EL (cell line): ENCODE results near the gene MACC1.
"Not testable (repeated sequence)": the region's sequence is repeated elsewhere in the genome, so short reads cannot be mapped to it uniquely, and the experiment has no call there.

Experiments
- DNase-seq: peaks from one replicate; pipeline ENCODE4 v3.0.0-alpha.2; 2016

MACC1 gene

DNA sequence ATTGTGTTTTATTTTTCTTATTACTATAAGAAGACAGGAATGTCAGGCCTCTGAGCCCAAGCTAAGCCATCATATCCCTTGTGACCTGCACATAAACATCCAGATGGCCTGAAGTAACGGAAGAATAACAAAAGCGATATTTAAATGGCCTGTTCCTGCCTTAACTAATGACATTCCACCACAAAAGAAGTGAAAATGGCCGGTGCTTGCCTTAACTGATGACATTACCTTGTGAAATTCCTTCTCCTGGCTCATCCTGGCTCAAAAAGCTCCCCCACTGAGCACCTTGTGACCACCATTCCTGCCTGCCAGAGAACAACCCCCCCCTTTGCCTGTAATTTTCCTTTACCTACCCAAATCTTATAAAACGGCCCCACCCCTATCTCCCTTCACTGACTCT, 91.1 kb downstream of the MACC1 start:
- not testable (repeated sequence) for DNase-seq

DNA sequence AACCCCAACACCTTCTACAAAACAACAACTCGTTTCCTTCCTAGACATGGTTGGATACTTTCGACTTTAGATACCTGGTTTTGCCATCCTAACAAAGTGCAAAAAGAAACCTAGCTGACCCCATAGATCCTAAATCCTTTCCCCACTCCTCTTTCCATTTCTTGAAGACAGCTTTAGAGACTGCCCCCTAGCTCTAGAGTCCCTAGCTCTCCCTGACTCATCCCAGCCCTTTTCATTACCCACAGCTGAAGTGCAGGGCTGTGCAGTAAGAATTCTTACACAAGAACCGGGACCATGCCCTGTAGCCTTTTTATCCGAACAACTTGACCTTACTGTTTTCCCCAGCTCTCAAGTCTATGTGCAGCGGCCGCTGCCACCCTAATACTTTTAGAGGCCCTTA, 93.1 kb downstream of the MACC1 start:
- not testable (repeated sequence) for DNase-seq

DNA sequence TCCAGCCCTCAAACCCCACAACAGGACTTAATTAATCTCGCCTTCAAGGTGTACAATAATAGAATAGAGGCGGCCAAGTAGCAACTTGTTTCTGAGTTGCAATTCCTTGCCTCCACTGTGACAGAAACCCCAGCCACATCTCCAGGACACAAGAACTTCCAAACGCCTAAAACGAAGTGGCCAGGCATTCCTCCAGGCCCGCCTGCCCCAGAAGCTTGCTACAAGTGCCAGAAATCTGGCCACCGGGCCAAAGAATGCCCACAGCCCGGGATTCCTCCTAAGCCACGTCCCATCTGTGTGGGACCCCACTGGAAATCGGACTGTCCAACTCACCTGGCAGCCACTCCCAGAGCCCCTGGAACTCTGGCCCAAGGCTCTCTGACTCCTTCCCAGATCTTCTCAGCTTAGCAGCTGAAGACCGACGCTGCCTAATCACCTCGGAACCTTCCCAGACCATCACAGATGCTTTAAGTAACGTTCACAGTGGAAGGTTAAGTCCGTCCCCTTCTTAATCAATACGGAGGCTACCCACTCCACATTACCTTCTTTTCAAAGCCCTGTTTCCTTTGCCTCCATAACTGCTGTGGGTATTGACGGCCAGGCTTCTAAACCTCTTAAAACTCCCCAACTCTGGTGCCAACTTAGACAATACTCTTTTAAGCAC, 94.4 kb downstream of the MACC1 start:
- not testable (repeated sequence) for DNase-seq

DNA sequence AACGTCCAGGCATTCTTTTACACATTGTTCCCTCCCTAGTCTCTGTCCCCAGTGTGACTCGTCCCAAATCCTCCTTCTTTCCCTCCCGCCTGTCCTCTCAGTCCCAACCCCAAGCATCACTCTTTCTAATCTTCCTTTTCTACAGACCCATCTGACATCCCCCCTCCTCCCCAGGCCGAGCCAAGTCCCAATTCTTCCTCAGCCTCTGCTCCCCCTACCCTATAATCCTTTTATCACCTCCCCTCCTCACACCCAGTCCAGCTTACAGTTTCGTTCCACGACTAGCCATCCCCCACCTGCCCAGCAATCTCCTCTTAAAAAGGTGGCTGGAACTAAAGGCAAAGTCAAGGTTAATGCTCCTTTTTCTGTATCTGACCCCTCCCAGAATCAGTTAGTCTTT, 95.1 kb downstream of the MACC1 start:
- DNase-seq, result no peak

DNA sequence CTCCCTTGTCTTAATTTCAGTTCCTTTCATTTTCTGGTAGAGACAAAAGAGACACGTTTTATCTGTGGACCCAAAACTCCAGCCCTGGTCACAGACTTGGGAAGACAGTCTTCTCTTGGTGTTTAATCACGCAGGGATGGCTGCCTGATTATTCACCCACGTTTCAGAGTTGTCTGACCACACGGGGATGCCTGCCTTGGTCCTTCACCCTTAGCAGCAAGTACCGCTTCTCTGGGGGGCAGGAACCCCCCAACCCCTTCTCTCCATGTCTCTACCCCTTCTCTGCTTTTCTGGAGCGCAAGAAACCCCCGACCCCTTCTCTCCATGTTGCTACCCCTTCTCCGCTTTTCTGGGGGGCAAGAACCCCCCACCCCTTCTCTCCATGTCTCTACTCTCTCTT, 95.8 kb downstream of the MACC1 start:
- no peak for DNase-seq

DNA sequence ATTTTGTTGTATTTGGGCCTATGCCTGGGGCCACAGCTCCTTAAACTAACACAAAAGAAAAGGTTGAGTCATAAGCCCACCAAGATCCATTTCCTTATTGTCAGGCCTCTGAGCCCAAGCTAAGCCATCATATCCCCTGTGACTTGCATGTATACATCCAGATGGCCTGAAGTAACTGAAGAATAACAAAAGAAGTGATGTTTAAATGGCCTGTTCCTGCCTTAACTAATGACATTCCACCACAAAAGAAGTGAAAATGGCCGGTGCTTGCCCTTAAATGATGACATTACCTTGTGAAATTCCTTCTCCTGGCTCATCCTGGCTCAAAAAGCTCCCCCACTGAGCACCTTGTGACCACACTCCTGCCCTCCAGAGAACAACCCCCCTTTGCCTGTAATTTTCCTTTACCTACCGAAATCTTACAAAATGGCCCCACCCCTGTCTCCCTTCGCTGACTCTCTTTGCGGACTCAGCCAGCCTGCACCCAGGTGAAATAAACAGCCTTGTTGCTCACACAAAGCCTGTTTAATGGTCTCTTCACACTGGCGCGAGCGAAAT, 96.5 kb downstream of the MACC1 start:
- not testable (repeated sequence) for DNase-seq

DNA sequence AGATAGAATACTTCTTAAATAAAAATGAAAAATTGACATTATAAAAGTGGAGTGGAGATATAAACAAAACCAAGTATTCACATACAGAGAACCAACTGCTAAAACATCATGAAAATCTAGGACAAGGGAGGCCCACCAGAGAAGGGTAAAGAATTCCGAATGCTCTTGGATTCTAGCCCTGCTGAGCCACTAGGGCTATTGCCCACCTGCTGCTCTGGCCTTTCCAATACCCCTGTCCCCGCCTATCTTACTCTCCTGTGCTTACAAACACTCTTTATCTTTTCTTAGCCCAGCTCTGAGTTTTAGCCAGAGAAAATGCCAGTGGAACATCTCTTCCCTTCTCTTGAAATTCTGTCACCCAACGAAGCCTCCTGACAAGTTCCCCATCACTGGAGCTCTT, 100.3 kb downstream of the MACC1 start:
- no peak for DNase-seq

DNA sequence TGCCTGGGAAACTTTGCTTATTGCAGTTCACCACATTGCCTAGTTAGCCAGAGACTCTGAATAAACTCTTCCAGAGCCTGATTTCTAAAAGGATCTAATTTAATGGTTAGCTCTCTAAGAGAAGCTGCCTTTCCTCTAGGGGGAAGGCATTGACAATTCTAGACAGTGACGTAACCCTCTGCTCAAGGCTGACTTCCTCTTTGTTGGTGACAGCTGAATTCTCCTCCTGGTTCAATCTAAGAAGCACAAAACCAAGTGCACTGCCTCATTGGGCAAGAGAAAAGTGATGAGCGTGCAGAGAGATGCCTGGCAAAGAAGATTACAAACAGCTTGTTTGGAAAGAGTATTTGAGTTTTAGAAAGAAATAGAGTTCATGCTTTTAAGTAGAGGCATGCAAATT, 102.7 kb downstream of the MACC1 start:
- DNase-seq, result peak; percentile 8

DNA sequence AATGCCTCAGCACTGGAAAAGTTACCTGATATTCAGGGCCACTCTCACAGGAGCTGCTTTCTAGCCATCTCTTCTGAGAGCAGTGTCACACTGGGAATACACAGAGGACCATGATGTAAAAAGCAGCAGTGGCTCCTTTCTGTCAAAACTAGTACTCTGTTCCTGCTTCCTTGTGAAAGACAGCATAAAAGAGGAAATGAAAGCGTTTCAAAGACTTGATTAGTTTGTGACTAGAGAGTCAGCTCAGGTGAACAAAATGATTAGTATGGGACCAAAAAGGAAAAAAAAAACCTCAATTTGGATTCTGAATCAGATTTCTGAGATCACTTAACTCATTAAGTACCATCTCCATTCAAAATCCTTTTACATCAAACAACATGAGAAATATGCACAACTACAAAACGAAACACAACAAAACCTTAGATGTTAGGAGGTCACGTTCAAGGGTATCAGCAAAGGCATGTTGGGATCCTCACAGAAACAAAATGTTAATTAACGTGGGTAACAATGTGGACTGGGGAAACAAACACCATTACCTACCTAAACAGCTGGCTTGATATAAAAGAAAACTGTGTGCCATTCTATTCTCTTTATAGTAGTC, 103.7 kb downstream of the MACC1 start:
- DNase-seq, result no peak

DNA sequence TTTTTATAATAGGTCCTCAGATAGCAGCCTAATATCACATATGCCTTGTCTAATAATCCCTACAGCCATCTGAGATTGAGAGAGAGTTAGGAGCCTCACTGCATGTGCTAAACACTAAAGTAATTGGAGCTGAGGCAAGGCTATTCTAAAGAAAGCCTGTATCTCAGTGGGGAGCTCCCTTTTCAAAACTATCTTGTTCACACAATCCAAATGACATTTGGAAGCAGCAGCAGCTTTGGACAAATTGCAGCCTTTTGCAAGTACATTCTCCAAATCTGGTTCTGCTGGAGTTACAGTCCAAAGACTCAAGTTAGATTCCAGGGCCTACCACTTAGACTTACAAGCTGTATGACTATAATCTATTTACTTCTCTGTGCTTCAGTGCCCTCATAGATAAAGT, 104.5 kb downstream of the MACC1 start:
- DNase-seq, result no peak

DNA sequence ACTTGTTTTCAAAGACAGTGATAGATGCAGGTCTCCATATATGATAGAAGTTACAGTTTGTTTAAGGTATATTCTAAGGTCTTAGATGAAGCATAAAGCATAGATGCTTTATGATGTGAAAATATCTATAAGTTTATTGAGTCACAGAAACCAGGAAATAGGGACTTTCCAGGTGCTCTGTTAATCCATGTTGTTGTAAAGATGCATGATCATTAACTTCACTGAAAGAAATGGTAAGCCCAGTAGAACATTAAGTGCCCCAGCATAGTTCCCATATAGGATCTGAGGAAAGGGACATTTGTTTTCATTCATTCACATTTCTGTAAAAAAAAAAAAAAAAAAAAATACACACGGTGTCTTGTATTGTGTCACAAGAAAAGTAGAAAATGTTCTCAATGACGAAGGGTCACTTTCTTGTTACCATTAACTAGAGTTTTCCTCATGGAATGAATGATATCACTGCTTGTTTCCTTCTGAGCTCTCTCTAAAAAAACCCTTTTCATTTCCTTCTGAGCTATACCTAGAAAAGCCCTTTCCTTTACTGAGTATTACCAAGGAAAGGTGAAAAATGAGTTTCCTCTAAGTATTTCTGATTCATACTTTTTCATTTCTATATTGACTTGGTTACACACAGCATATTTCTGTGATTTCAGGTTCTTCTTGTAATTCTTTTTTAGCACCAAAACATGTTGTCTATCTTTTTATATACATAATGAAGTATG, 105.2 kb downstream of the MACC1 start:
- no peak for DNase-seq

DNA sequence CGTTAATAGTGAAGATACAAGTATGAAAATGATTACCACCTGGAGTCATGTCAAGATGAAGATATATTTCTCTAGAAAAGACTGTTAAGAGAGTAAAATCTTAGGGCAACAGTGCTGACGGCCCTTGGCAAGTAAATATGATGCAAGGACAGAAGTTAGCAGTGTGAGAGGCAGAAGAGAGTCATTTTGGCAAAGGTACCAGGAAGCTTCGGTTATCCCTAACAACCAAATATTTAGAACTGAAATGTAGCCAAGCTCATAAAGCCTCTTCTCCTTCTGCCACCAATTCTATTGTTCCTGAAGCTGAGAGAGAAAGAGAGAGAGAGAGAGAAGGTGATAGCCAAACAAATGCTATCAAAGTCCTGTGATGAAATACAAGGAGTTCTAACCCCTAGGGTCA, 109.6 kb downstream of the MACC1 start:
- no peak for DNase-seq

DNA sequence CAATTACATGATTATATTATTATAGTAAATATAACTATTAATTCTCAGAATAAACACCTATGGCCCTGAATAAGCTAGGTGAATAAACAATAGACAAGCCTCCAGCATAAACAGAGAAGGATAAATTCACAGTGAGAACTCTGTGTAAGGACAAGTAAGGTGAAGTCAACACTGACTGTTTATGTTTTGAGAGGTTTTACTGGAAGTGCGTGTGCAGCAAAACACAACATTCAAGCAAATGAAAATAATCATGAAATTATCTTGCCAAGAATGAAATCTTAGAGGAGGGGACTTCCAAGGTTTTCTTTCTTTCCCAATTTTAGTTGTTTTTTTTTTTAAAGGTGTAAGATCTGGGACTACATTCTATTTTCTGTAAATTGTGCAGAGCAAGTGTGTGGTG, 112.5 kb downstream of the MACC1 start:
- DNase-seq, result no peak

DNA sequence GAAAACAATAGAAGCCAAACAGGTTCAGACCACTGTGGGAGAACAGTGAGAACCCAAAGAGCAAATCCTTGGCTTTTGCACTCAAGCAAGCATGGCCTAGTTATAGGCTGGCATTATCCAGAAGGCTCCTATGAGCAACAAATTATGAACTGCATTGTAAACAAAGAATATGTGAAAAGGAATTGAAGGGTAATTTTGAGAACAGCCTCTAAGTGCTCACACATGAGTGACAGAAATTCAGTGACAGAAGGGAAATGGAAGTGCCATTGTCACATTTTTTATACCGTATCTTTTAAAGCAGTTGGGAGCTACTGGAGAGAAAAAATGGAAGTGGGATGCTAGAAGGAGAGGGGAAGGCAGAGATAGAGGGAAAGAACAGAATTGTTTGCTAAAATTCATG, 114.2 kb downstream of the MACC1 start:
- DNase-seq, result no peak

DNA sequence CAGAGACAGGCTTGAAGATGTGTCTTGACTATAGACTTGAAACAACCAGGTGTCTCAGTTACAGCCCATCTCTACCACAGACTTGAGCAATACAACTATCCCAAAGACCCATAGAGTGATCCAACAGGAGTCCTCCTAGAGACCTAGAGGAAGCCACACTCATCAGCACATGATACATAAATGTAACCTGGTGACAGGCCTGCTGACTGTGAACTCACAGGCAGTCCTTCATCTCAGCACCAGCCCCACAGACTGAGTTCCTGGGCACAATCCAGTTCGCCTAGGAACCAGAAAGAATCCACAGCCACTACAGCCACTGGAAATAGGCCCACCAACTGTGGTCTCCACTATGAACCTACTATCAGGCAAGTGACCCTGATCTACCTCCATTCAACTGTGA, 121.3 kb downstream of the MACC1 start:
- DNase-seq, result no peak

DNA sequence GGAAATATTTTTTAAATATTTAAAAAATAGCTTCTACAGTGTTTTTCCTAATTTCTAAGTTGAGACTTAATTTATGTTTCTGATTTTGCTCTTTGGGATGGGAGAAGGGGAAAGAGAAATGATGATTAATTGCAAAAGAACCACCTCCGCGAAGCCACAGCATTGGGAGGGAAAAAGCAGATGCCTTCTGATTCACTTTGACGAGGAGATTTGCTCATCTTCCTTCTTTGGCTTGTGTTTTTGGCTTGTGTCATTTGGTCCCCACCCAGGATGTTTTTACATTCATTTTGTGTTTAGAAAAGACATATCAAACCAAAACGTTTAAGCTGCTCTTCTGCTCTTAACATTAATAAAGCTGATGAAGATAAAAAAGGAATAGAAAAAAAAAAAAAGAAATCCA, 121.7 kb downstream of the MACC1 start:
- DNase-seq, result no peak

DNA sequence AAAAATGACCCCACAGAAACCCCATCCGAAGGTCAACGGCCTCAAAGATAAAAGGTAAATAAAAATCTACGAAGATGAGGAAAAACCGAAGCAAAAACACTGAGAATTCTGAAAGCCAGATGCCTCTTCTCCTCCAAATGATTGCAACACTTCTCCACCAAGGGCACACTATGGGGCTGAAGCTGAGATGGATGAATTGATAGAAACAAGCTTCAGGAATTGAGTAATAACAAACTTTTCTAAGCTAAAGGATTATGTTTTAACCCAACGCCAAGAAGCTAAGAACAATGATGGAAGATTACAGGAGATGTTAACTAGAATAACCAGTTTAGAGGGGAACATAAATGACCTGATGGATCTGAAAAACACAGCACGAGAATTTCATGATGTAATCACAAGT, 127.8 kb downstream of the MACC1 start:
- no peak for DNase-seq

DNA sequence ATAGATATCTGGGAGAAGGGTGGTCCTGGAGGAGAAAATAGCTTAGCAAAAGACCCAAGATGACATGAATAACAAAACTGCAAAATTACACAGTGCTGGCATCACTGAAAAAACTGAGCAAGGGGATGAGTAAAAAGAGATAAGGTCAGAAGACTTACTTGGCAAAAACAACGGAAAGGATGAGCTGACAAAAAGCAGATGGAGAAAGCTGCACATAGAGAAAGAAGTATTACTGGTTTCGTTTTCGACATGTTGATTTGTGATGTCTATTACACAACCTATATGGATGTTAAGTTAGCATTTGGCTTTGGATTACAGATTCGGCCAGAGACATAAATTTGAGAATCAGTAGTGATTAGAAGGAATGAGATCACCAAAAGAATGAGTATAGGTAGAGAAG, 132.1 kb downstream of the MACC1 start:
- no peak for DNase-seq
